ENCODE data around the gene HMX1. TPM values are rescaled to one million over a fixed set of nuclear protein-coding genes. Genes with fewer than 3 reads are reported as not detected.
A peak's percentile ranks its signal among the peaks of the same experiment; 100 is the strongest.

HMX1 gene
- total and polyA plus RNA-seq, 2 experiments from 2014 or later: not detected

- TF ChIP-seq EZH2phosphoT487 (IDR thresholded peaks at IDR 0.05; ENCODE audit: low read depth, severe bottlenecking, unreplicated experiment) (no peak), CTCF (IDR thresholded peaks at IDR 0.05; ENCODE audit: poor library complexity) (no peak), EZH2 (IDR thresholded peaks at IDR 0.05; ENCODE audit: borderline replicate concordance) (peak; percentile 15)
- WGBS (ENCODE audit: low lambda C conversion rate, missing lambda C conversion rate): 33% methylated on average over 22 of the region's 22 CpGs
- H3K4me2 ChIP-seq: no peak overlapping the region
- no peak overlapping the region for H3K27ac ChIP-seq
- no peak for DNase-seq (ENCODE audit: low spot score)
- no peak overlapping the region for H2AFZ ChIP-seq
- no peaks in the 10 kb centered on the region for H3K36me3 ChIP-seq (replicated peaks; ENCODE audit: insufficient read depth, low read depth)
- H4K20me1 ChIP-seq (ENCODE audit: insufficient read depth, poor library complexity, severe bottlenecking): no peaks in the 10 kb centered on the region
- no peaks in the 10 kb centered on the region for H3K9me3 ChIP-seq (ENCODE audit: low read depth)
- no peaks in the 10 kb centered on the region for H3K9me2 ChIP-seq (replicated peaks; ENCODE audit: insufficient read depth)
- H3K4me3 ChIP-seq: no peak overlapping the region
- no peaks in the 10 kb centered on the region for H3K4me1 ChIP-seq (ENCODE audit: insufficient read depth)
- no peaks in the 10 kb centered on the region for H3K79me2 ChIP-seq
- H3K27me3 ChIP-seq: peaks cover 90% of the 10 kb centered on the region
These were observed 3.2 kb downstream of the HMX1 start for GRCh38 chr4:8868321-8869001.

GRCh38 chr4:8867624-8868320 is 3.9 kb downstream of the HMX1 start:
- H3K9me2 ChIP-seq (replicated peaks; ENCODE audit: insufficient read depth): no peaks in the 10 kb centered on the region
- H4K20me1 ChIP-seq (ENCODE audit: insufficient read depth, poor library complexity, severe bottlenecking): no peaks in the 10 kb centered on the region
- no peaks in the 10 kb centered on the region for H3K9me3 ChIP-seq (ENCODE audit: low read depth)
- no peak overlapping the region for H2AFZ ChIP-seq
- WGBS (ENCODE audit: low lambda C conversion rate, missing lambda C conversion rate): 9% methylated on average over 58 of the region's 90 CpGs
- DNase-seq (ENCODE audit: low spot score): no peak
- H3K36me3 ChIP-seq (replicated peaks; ENCODE audit: insufficient read depth, low read depth): no peaks in the 10 kb centered on the region
- TF ChIP-seq EZH2phosphoT487 (IDR thresholded peaks at IDR 0.05; ENCODE audit: low read depth, severe bottlenecking, unreplicated experiment) (peak; percentile 34), EZH2 (IDR thresholded peaks at IDR 0.05; ENCODE audit: borderline replicate concordance) (peak; percentile 40), CTCF (IDR thresholded peaks at IDR 0.05; ENCODE audit: poor library complexity) (no peak)
- H3K4me1 ChIP-seq (ENCODE audit: insufficient read depth): no peaks in the 10 kb centered on the region
- H3K27ac ChIP-seq: no peak overlapping the region
- H3K27me3 ChIP-seq: peaks cover 90% of the 10 kb centered on the region
- no peaks in the 10 kb centered on the region for H3K79me2 ChIP-seq
- peak overlapping the region; percentile 29 for H3K4me2 ChIP-seq
- no peak overlapping the region for H3K4me3 ChIP-seq

GRCh38 chr4:8866828-8867623 is 4.6 kb downstream of the HMX1 start:
- Histone ChIP-seq H4K20me1 (ENCODE audit: insufficient read depth, poor library complexity, severe bottlenecking) (no peaks in the 10 kb centered on the region), H2AFZ (no peak overlapping the region), H3K4me3 (no peak overlapping the region), H3K36me3 (replicated peaks; ENCODE audit: insufficient read depth, low read depth) (no peaks in the 10 kb centered on the region), H3K9me2 (replicated peaks; ENCODE audit: insufficient read depth) (no peaks in the 10 kb centered on the region), H3K4me1 (ENCODE audit: insufficient read depth) (no peaks in the 10 kb centered on the region), H3K27ac (no peak overlapping the region), H3K27me3 (peaks cover 90% of the 10 kb centered on the region), H3K9me3 (ENCODE audit: low read depth) (no peaks in the 10 kb centered on the region), H3K4me2 (peak overlapping the region; percentile 29), H3K79me2 (no peaks in the 10 kb centered on the region)
- WGBS (ENCODE audit: low lambda C conversion rate, missing lambda C conversion rate): 24% methylated on average over 42 of the region's 42 CpGs
- TF ChIP-seq EZH2phosphoT487 (IDR thresholded peaks at IDR 0.05; ENCODE audit: low read depth, severe bottlenecking, unreplicated experiment): no peak
- peak; percentile 88 for TF ChIP-seq EZH2 (IDR thresholded peaks at IDR 0.05; ENCODE audit: borderline replicate concordance)
- no peak for DNase-seq (ENCODE audit: low spot score)

Data from hepatocyte (in vitro differentiated cells).